HG02970 (cell line): Measurements from ENCODE around the gene SCTR.

Experiments
- ATAC-seq: cut with Tn5 transposase; IDR thresholded peaks from one replicate; pipeline ENCODE4 v1.9.1; 2021; ENCODE audit warnings: mild to moderate bottlenecking, moderate library complexity, moderate number of reproducible peaks; ENCODE audit not compliant: unreplicated experiment, low FRiP score

The SCTR gene

GRCh38 chr2:119525614-119526013 is 1.3 kb upstream of the SCTR start:
- no peak for ATAC-seq

- ATAC-seq: no peak
These were observed 816 bp downstream of the SCTR start for GRCh38 chr2:119523383-119523951.

GRCh38 chr2:119522671-119523070 is 1.6 kb downstream of the SCTR start:
- no peak for ATAC-seq

GRCh38 chr2:119521433-119522050 is 2.7 kb downstream of the SCTR start:
- no peak for ATAC-seq

- ATAC-seq: no peak
These were observed 3.4 kb downstream of the SCTR start for GRCh38 chr2:119520696-119521432.

GRCh38 chr2:119519057-119519408 is 5.2 kb downstream of the SCTR start:
- no peak for ATAC-seq

GRCh38 chr2:119518401-119519056 is 5.8 kb downstream of the SCTR start:
- no peak for ATAC-seq

- ATAC-seq: no peak
These were observed 6.8 kb downstream of the SCTR start for GRCh38 chr2:119517433-119517832.

GRCh38 chr2:119516121-119516520 is 8.2 kb downstream of the SCTR start:
- ATAC-seq: no peak

GRCh38 chr2:119513832-119514231 is 10.5 kb downstream of the SCTR start:
- no peak for ATAC-seq

GRCh38 chr2:119512946-119513345 is 11.3 kb downstream of the SCTR start:
- ATAC-seq: no peak

- ATAC-seq: no peak
These were observed 12.3 kb downstream of the SCTR start for GRCh38 chr2:119511989-119512388.

- no peak for ATAC-seq
These were observed 15.5 kb downstream of the SCTR start for GRCh38 chr2:119508756-119509155.

- ATAC-seq: no peak
These were observed 27.6 kb downstream of the SCTR start for GRCh38 chr2:119496682-119497081.

GRCh38 chr2:119495948-119496347 is 28.3 kb downstream of the SCTR start:
- no peak for ATAC-seq

- no peak for ATAC-seq
These were observed 30.0 kb downstream of the SCTR start for GRCh38 chr2:119494163-119494790.

GRCh38 chr2:119491776-119492525 is 32.3 kb downstream of the SCTR start:
- ATAC-seq: no peak

GRCh38 chr2:119490653-119491195 is 33.6 kb downstream of the SCTR start:
- no peak for ATAC-seq

- no peak for ATAC-seq
These were observed 34.2 kb downstream of the SCTR start for GRCh38 chr2:119490106-119490505.
